ENCODE results near the gene LHFPL3.
"Not testable (repeated sequence)": the region's sequence is repeated elsewhere in the genome, so short reads cannot be mapped to it uniquely, and the experiment has no call there.

The LHFPL3 gene

GRCh38 chr7:104694710-104695109 lies 366.3 kb downstream of the LHFPL3 start:
- DNase-seq (ENCODE audit: low read depth in 2 of 2), result no peak

- no peak for DNase-seq (ENCODE audit: low read depth in 2 of 2)
Measured at GRCh38 chr7:104695563-104695962, 367.2 kb downstream of the LHFPL3 start.

GRCh38 chr7:104700336-104700735 lies 371.9 kb downstream of the LHFPL3 start:
- DNase-seq (ENCODE audit: low read depth in 2 of 2), result no peak

DNA sequence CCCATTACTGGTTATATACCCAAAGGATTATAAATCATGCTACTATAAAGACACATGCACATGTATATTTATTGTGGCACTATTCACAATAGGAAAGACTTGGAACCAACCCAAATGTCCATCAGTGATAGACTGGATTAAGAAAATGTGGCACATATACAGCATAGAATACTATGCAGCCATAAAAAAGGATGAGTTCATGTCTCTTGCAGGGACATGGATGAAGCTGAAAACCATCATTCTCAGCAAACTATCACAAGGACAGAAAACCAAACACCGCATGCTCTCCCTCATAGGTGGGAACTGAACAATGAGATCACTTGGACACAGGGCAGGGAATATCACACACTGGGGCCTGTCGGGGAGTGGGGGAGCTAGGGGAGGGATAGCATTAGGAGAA lies 392.6 kb downstream of the LHFPL3 start:
- not testable (repeated sequence) for DNase-seq (ENCODE audit: low read depth in 2 of 2)

DNA sequence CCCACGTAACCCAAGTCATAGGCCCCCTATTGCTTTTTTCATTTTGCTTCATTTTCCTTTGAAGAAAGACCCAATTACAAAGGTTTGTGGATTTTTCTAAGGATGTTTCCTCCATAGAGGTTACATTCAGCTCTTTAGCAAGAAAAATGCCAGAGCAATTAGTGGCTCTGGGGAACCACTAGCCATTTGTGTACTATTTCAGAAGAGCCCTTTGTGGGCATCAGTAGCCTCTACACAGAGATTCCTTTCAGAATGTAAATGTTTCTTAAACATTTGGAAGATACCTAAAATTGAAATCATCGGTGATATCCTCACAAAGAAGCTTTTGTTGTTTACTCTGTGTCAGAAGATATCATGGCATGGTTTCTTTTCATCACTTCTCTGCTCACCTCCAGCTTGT lies 394.6 kb downstream of the LHFPL3 start:
- DNase-seq (ENCODE audit: low read depth in 2 of 2), result no peak

DNA sequence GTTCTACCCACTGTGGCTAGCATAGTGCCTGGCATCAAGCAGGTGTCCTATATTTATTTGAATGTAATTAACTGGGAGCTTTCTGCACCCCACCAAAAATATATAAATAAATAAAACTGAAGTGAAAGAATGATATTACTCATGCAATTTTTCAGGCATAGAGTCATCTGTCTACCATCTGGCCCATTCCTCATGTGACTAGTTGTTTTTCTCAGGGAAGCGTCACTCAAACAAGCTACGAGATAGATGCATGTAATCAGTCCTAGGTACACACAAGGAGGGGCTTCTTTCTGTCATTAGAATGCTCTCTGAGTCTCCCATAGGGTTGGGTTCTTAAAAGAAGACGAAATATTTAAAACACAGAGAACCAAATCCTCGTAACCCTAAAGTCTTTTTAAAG lies 430.1 kb downstream of the LHFPL3 start:
- DNase-seq (ENCODE audit: low read depth in 2 of 2), result no peak

GRCh38 chr7:104761892-104762291 lies 433.5 kb downstream of the LHFPL3 start:
- no peak for DNase-seq (ENCODE audit: low read depth in 2 of 2)

- no peak for DNase-seq (ENCODE audit: low read depth in 2 of 2)
Measured at GRCh38 chr7:104767113-104767512, 438.7 kb downstream of the LHFPL3 start.

DNA sequence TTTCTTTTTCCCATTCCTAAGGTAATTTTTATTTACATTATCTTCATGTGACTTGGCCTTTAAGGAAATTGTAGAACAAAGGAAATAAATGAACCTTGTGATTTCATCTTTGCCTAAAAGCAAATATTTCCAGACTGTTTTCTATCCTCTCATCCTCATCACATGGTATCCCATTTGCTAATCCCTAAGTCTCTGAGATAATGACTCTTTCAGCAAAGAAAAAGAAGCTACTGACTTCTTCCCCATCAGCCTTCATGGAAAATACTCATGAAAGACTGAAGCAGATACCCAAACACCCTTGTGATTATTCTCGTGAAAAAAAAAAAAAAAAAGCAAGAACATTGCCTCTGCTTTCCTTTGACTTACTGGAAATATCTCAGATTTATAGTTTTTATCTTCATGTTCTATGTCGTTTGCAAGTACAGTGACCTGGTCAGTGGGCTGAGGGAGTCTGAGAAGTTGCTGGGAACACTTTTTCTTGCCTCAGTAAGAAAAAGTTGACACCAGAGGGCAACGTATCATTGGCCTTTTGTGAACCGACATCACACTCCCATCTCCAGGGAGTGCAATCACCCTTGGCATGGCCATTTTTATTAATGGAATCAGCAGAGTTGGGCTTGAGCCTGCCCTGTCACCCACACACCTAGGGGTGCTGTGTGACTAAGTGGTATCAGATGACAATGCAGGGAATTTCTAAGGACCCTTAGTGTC lies 439.6 kb downstream of the LHFPL3 start:
- DNase-seq (ENCODE audit: low read depth in 2 of 2), result no peak

DNA sequence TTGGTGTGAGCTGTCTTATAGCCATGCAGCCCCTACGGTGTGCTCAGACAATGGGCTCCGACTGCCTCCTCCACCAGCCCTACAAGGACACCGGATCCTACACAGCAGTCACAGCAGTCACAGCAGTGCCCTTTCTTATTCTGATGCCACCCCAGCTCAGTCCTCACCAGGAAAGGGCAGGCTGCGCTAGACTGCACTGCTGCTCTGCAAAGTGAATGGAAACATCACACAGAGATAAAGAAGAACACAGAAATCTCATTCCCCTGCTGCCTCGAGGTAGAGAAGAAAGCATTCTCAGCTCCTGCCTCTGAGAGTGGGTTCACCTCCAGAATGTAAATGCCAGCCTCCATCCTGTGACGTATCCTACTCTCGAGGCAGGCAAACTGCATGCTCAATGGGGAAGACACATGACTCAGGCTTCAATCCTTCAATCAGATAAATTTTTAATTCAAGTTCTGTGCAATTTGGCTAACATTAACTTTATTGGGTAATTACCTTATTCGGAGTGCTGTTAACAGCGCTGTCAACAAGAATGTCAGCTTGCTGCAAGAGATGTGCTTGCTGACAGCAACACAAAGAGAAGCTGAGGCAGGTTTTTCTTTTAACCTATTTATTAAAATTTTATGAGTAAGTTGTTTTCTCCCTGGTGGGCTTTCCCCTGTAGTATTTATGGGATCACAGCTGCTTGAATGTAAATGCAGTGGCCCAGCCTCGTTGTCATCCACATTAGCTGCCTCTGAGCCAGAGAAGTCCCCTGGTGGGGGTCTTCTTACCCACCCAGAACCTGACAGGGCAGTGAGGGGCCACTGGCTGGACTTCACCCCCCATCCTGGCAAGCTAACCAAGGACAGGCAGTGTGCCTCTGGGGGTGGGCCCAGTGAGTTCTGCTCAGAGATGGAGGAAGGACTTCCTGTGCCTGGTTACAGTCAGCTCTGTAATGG lies 444.3 kb downstream of the LHFPL3 start:
- DNase-seq (ENCODE audit: low read depth in 2 of 2), result no peak

DNA sequence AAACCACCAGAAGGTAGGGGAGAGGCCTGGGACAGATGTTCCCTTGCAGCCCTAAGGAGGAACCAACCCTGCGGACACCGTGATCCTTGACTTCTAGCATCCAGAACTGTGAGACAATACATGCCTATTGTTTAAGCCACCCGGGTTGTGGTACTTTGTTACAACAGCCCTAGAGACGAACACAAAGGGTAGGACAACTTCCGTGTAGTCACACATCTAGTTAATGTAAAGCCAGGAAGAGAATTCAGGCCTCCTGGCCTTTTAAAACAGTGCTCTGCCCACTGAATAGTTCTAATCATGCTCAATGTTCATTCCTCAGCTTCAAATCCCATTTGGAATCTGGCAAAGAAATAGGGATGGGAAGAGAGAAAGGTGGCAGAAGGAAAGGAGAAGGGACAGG lies 445.4 kb downstream of the LHFPL3 start:
- no peak for DNase-seq (ENCODE audit: low read depth in 2 of 2)

- DNase-seq (ENCODE audit: low read depth in 2 of 2), result no peak
Measured at GRCh38 chr7:104775531-104775930, 447.1 kb downstream of the LHFPL3 start.

- DNase-seq (ENCODE audit: low read depth in 2 of 2), result no peak
Measured at GRCh38 chr7:104777301-104777800, 448.9 kb downstream of the LHFPL3 start.

DNA sequence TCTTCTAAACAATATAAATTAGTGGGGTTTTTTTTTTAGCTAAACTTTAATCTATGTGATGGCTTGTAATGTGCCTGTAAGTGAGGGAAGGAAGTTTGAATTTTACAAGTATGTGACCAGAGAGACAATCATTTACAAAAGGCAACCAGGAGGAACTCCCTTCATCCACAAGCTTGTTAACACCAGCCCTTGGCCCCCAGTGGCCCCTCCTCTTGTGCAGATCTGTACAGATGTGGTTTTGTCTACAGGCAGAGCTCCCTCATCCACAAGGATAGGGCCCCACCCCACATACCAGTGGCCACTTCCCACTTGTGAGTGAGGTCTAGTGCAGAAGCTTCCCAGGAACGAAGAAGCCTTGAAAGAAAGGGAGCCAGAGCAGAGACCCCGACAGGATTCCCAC lies 451.5 kb downstream of the LHFPL3 start:
- no peak for DNase-seq (ENCODE audit: low read depth in 2 of 2)

GRCh38 chr7:104784686-104785085 lies 456.3 kb downstream of the LHFPL3 start:
- no peak for DNase-seq (ENCODE audit: low read depth in 2 of 2)

- DNase-seq (ENCODE audit: low read depth in 2 of 2), result no peak
Measured at GRCh38 chr7:104789780-104790179, 461.4 kb downstream of the LHFPL3 start.

DNA sequence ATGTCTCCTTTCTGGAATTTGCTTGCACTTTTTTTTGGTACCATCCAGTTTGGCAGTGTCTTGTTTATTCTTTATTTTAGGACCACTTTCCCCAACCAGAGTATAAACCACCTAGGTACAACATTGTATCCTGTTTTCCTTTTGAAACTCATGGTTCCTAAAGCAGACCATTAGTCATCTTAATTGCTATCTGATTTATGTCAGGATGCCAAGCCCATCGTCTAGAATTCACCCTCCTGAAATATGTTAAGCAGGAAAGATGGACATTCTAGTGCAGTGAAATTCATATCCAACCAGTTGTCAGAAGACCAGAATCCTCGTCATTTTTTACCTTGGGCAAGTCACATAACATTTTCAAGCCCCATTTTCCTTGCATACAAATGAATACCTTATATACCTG lies 462.0 kb downstream of the LHFPL3 start:
- no peak for DNase-seq (ENCODE audit: low read depth in 2 of 2)

GRCh38 chr7:104791080-104791479 lies 462.7 kb downstream of the LHFPL3 start:
- no peak for DNase-seq (ENCODE audit: low read depth in 2 of 2)

DNA sequence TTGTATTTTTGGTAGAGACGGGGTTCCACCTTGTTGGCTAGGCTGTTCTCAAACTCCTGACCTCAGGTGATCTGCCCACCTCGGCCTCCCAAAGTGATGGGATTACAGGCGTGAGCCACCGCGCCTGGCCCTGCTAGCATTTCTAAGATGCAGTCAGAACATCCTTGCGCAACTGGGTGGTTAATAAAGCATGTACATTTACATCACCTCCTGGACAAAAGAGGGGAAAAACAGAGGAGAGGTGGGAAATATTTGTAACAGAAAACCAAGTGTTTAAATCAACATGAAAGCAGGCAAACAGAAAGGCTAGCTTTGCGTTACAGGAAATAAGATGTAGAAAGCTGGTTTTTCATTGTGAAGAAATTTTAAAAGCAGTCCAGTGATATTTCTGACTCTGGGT lies 464.7 kb downstream of the LHFPL3 start:
- no peak for DNase-seq (ENCODE audit: low read depth in 2 of 2)

GRCh38 chr7:104794154-104794553 lies 465.8 kb downstream of the LHFPL3 start:
- no peak for DNase-seq (ENCODE audit: low read depth in 2 of 2)

DNA sequence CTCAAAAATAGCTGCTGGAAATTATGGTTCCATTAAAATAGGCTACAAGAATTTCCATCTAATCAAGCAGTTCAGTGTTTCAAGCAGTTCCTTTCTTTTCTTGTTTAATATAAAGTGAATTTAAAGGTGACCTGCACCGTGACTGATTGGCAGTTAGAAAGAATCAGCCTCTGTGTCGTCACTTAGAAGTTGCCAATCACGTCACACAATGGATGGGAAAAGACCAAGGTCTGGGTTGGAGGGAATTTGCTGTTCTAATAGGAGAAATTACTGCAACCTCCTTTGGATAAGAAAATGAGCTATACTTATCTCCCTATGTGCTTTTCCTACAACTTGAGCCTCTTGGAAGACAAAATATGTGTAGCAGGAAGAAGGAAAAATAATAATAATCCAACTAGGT lies 466.2 kb downstream of the LHFPL3 start:
- no peak for DNase-seq (ENCODE audit: low read depth in 2 of 2)

GRCh38 chr7:104795086-104795485 lies 466.7 kb downstream of the LHFPL3 start:
- DNase-seq (ENCODE audit: low read depth in 2 of 2), result no peak
